AG10803 (cell line): ENCODE measurements around the gene IGF2BP2.
"Not testable (repeated sequence)": the region's sequence is repeated elsewhere in the genome, so short reads cannot be mapped to it uniquely, and the experiment has no call there.

Experiments used
- DNase-seq: peaks from one replicate; pipeline ENCODE4 v3.0.0; 2010; ENCODE audit warnings: low read depth
- H3K4me3 ChIP-seq: 2 replicates; pipeline ENCODE4 v1.5.1; 2011; ENCODE audit warnings: mild to moderate bottlenecking, low read length, control low read depth
- TF ChIP-seq, protein P1 (sequence below): conservative IDR thresholded peaks from 2 replicates; pipeline ENCODE4 v1.5.1; 2011; ENCODE audit warnings: mild to moderate bottlenecking, low read length, control low read depth, inconsistent platforms

IGF2BP2 gene

DNA sequence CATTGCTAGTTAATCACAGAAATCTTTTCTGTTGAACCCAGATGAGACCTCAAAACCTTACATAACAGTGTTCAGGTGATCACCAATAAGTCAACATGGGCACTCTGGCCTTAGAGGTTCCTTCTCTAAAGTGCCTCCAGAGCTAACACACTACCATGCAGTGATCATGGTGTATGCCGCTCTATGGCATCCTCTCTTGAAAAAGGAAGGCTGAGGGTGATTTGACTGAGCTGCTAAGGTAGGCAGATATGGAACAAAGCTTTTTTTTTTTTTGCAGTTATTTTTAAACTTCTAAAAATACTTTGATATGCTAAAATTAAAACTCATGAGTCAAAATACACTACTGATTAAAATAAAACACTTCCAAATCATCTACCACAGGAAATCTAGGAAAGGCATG, 46.0 kb downstream of the IGF2BP2 start:
- TF ChIP-seq, protein P1, sequence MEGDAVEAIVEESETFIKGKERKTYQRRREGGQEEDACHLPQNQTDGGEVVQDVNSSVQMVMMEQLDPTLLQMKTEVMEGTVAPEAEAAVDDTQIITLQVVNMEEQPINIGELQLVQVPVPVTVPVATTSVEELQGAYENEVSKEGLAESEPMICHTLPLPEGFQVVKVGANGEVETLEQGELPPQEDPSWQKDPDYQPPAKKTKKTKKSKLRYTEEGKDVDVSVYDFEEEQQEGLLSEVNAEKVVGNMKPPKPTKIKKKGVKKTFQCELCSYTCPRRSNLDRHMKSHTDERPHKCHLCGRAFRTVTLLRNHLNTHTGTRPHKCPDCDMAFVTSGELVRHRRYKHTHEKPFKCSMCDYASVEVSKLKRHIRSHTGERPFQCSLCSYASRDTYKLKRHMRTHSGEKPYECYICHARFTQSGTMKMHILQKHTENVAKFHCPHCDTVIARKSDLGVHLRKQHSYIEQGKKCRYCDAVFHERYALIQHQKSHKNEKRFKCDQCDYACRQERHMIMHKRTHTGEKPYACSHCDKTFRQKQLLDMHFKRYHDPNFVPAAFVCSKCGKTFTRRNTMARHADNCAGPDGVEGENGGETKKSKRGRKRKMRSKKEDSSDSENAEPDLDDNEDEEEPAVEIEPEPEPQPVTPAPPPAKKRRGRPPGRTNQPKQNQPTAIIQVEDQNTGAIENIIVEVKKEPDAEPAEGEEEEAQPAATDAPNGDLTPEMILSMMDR, result no peak

GRCh38 chr3:185778094-185778493, 46.7 kb downstream of the IGF2BP2 start:
- no peak overlapping the region for H3K4me3 ChIP-seq
- TF ChIP-seq, protein P1, result no peak
- no peak for DNase-seq

More for the DNA sequence above, 46.0 kb downstream of the IGF2BP2 start:
- no peak overlapping the region for H3K4me3 ChIP-seq
- DNase-seq, result no peak

- TF ChIP-seq, protein P1, result no peak
- H3K4me3 ChIP-seq, result no peak overlapping the region
- no peak for DNase-seq
Observed at GRCh38 chr3:185770109-185770508, 54.7 kb downstream of the IGF2BP2 start.

- peak; percentile 56 for DNase-seq
- H3K4me3 ChIP-seq, result not testable (repeated sequence)
- TF ChIP-seq, protein P1, result peak; percentile 76
Observed at GRCh38 chr3:185768578-185768982, 56.3 kb downstream of the IGF2BP2 start.

DNA sequence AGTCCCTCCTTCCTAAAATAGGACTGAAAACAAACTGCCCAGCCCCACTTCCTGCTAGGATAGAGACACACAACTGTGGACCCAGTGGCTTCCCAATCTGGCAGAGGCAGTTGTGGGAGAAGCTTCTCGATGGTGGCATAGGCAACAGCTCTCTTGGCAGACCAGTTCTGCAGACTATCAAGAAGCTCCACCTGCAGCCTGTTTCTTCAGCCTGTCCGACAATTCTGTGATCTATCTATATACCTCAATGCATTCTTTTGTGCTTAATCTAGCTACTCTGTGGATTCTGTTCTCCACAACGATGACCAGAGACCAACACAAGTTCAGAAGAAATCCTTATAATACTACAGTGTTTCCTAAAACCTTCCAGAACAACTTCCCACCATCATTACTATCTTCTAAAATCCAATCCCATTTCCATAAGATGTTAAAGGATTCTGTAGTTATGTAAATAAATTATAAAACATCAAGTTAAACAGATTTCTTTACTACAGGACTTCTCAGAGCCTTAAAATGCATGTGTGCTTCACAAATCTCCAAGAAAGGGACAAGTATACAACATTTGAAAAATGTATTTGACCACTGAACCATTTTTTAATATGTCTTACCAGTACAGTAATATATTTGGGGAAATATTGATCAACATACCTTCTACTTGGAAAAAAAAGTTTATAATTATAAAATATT, 57.7 kb downstream of the IGF2BP2 start:
- H3K4me3 ChIP-seq, result no peak overlapping the region
- TF ChIP-seq, protein P1, result no peak
- DNase-seq, result no peak

GRCh38 chr3:185766329-185767001, 58.4 kb downstream of the IGF2BP2 start:
- TF ChIP-seq, protein P1, result no peak
- no peak for DNase-seq
- no peak overlapping the region for H3K4me3 ChIP-seq

DNA sequence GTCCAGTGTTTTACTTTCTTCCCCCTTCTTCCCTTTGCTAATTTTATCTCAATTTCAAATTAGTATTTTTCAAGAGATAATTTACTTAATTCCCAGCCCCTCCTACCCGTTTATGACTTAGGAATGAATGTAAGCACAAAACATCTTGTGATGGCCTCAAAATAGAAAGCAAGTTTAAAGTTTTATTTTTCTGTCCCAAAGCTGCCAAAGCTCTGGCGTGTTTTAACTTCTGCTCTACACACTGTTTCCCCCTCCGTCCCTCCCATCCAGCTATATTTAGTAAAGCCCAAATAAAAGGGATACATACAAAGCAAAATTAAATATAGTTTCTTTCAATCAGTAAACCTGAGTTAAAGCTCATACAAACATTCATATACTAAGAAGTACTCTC, 59.9 kb downstream of the IGF2BP2 start:
- TF ChIP-seq, protein P1, result no peak
- no peak for DNase-seq
- no peak overlapping the region for H3K4me3 ChIP-seq
